ENCODE results near the gene GMFB. TPM values are rescaled to one million over a fixed set of nuclear protein-coding genes. Genes with fewer than 3 reads are reported as not detected.

Gene GMFB
- total RNA-seq, 2 experiments from 2014 or later: 28.1 to 34.1 TPM

Other genes with a start within 250 kb of the GMFB start
- 100 to 1,000 TPM; 116 to 123 TPM for gene CDKN3, start 92.0 kb downstream of the GMFB start, total RNA-seq
- gene CNIH1, start 47.6 kb downstream of the GMFB start, total RNA-seq: 10 to 100 TPM; 60.5 to 65.1 TPM
- gene CGRRF1, start 20.9 kb upstream of the GMFB start, total RNA-seq: 10 to 100 TPM; 13.6 to 13.7 TPM
- gene SAMD4A, start 78.1 kb upstream of the GMFB start, total RNA-seq: 1 to 10 TPM; 3.6 to 3.9 TPM

Data from activated CD8-positive, alpha-beta T cell treated with anti-CD3 and anti-CD28 coated beads, Interleukin-2, amount 10 ng/mL, durations not matched to agents 7 days and 5 days (primary cell).